CD14-positive monocyte (primary cell): ENCODE results near the gene OFD1. TPM values are rescaled to one million over a fixed set of nuclear protein-coding genes. Genes with fewer than 3 reads are reported as not detected.

ENCODE experiments used
- DNase-seq, 3 donors: peaks; one replicate each; pipeline ENCODE4 v3.0.0-alpha.2; 2011 to 2022
- H2AFZ ChIP-seq: 2 replicates; pipeline ENCODE4 v1.6.0; 2012; ENCODE audit warnings: mild to moderate bottlenecking, low read depth, low read length, inconsistent platforms; ENCODE audit not compliant: insufficient read depth, poor library complexity, severe bottlenecking
- H3K27ac ChIP-seq, 2 donors: 1 replicate in 1 of 2; 2 replicates in 1 of 2; pipeline ENCODE4 v1.5.1; 2012 to 2013; ENCODE audit warnings: low read length in 2 of 2, control low read depth in 1 of 2, inconsistent platforms in 1 of 2, low read depth in 1 of 2, mild to moderate bottlenecking in 1 of 2
- H3K27me3 ChIP-seq, 2 donors: one replicate each; pipeline versions ENCODE4 v1.6.0 to v1.6.1; 2011 to 2013; ENCODE audit warnings: low read length in 2 of 2; ENCODE audit not compliant: control insufficient read depth in 2 of 2, insufficient read depth in 2 of 2
- H3K36me3 ChIP-seq, 2 donors: replicated peaks in 1 of 2; 1 replicate in 1 of 2; 2 replicates in 1 of 2; pipeline versions ENCODE4 v1.5.1 to v1.6.1; 2012 to 2013; ENCODE audit warnings: low read length in 2 of 2, control low read depth in 1 of 2, inconsistent platforms in 1 of 2, mild to moderate bottlenecking in 1 of 2; ENCODE audit not compliant: insufficient read depth in 2 of 2, control insufficient read depth in 1 of 2
- H3K4me1 ChIP-seq, 2 donors: 1 replicate in 1 of 2; 2 replicates in 1 of 2; pipeline versions ENCODE4 v1.5.1 to v1.6.1; 2012 to 2013; ENCODE audit warnings: low read length in 2 of 2, control low read depth in 1 of 2, inconsistent platforms in 1 of 2, mild to moderate bottlenecking in 1 of 2, moderate library complexity in 1 of 2; ENCODE audit not compliant: insufficient read depth in 2 of 2, control insufficient read depth in 1 of 2
- H3K4me2 ChIP-seq: replicated peaks from 2 replicates; pipeline ENCODE3; 2012; ENCODE audit warnings: low read length, moderate library complexity, mild to moderate bottlenecking; ENCODE audit not compliant: poor library complexity, severe bottlenecking; ENCODE audit errors: extremely low read depth
- H3K4me3 ChIP-seq, 3 experiments: fragments of 200-600 bp in 1 of 3; sonication (generic) in 1 of 3; replicated peaks in 1 of 3; 1 replicate in 2 of 3; 2 replicates in 1 of 3; pipeline ENCODE4 v1.5.1; 2011 to 2013; ENCODE audit warnings: low read length in 3 of 3, mild to moderate bottlenecking in 3 of 3, control low read depth in 2 of 3, low read depth in 2 of 3, inconsistent platforms in 1 of 3, moderate library complexity in 1 of 3
- H3K79me2 ChIP-seq: 2 replicates; pipeline ENCODE4 v1.6.0; 2012; ENCODE audit warnings: mild to moderate bottlenecking, control low read depth, inconsistent platforms, low read length, moderate library complexity; ENCODE audit not compliant: insufficient read depth
- H3K9ac ChIP-seq: 2 replicates; pipeline ENCODE4 v1.6.0; 2017; ENCODE audit warnings: low read length, mild to moderate bottlenecking; ENCODE audit not compliant: insufficient read depth, poor library complexity, severe bottlenecking
- H3K9me3 ChIP-seq, 2 donors: replicated peaks in 1 of 2; 1 replicate in 1 of 2; 2 replicates in 1 of 2; pipeline versions ENCODE4 v1.5.1 to v1.6.1; 2012 to 2013; ENCODE audit warnings: low read length in 2 of 2, control low read depth in 1 of 2; ENCODE audit not compliant: control insufficient read depth in 1 of 2, insufficient read depth in 1 of 2
- H4K20me1 ChIP-seq: 2 replicates; pipeline ENCODE4 v1.6.0; 2012; ENCODE audit warnings: mild to moderate bottlenecking, low read length, control low read depth, moderate library complexity; ENCODE audit not compliant: insufficient read depth
- H3K27ac Mint-ChIP-seq, 7 donors: one replicate each; pipeline ENCODE4 v1.8.0; 2020; ENCODE audit warnings: mild to moderate bottlenecking in 7 of 7, mixed read lengths in 7 of 7, moderate library complexity in 6 of 7, inconsistent platforms in 2 of 7
- H3K27me3 Mint-ChIP-seq, 3 donors: one replicate each; pipeline ENCODE4 v1.8.0; 2021 to 2022; ENCODE audit warnings: low read depth in 3 of 3, mild to moderate bottlenecking in 3 of 3, mixed read lengths in 3 of 3, moderate library complexity in 3 of 3, inconsistent platforms in 1 of 3
- H3K36me3 Mint-ChIP-seq, 2 donors: one replicate each; pipeline ENCODE4 v1.8.0; 2020; ENCODE audit warnings: mixed read lengths in 2 of 2, inconsistent platforms in 1 of 2, mild to moderate bottlenecking in 1 of 2
- H3K4me1 Mint-ChIP-seq: one replicate; pipeline ENCODE4 v1.8.0; 2020; ENCODE audit warnings: mild to moderate bottlenecking, mixed read lengths
- H3K4me3 Mint-ChIP-seq, 2 donors: one replicate each; pipeline ENCODE4 v1.8.0; 2020; ENCODE audit warnings: mild to moderate bottlenecking in 2 of 2, mixed read lengths in 2 of 2, moderate library complexity in 1 of 2
- H3K9me3 Mint-ChIP-seq, 7 donors: one replicate each; pipeline ENCODE4 v1.8.0; 2020 to 2022; ENCODE audit warnings: mixed read lengths in 7 of 7, mild to moderate bottlenecking in 6 of 7, moderate library complexity in 6 of 7, inconsistent platforms in 2 of 7
- CTCF ChIP-seq: fragments of 200-600 bp; IDR thresholded peaks from one replicate; pipeline ENCODE4 v1.8.0; 2022; ENCODE audit warnings: antibody characterized with exemption, mild to moderate bottlenecking
- WGBS: methylation state at CpG from one replicate; pipeline ENCODE4 v1.1.5; 2013; ENCODE audit warnings: missing lambda C conversion rate; ENCODE audit not compliant: insufficient coverage; 5-methylcytosine and 5-hydroxymethylcytosine counted together
- intact Hi-C, 2 donors: fragments of 100-400 bp; cut with micrococcal nuclease; formaldehyde crosslinking; loops; one replicate each; pipeline versions ENCODE4 v1.15.0 to v1.15.1; 2023
- polyA plus RNA-seq, 3 donors: library from polyadenylated mRNA; depleted of rRNA in 1 of 3; unstranded in 2 of 3; stranded (reverse) in 1 of 3; fragments of 300-500 nt in 2 of 3; fragments of >200 nt in 1 of 3; fragmentation: Illumina TruSeq in 2 of 3; gene quantifications; 1 replicate in 2 of 3; 2 replicates in 1 of 3; pipeline ENCODE4 v1.2.3, GENCODE V29; 2012 to 2021

OFD1 gene
- polyA plus RNA-seq, 3 donors = 2.4 to 10.2 (median 2.9) TPM

- no CpG with 5 or more reads among the region's 6 CpGs for WGBS
- H3K36me3 Mint-ChIP-seq = no peaks in the 10 kb centered on the region
Observed at GRCh38 chrX:13803116-13803515, 68.6 kb downstream of the OFD1 start.

DNA sequence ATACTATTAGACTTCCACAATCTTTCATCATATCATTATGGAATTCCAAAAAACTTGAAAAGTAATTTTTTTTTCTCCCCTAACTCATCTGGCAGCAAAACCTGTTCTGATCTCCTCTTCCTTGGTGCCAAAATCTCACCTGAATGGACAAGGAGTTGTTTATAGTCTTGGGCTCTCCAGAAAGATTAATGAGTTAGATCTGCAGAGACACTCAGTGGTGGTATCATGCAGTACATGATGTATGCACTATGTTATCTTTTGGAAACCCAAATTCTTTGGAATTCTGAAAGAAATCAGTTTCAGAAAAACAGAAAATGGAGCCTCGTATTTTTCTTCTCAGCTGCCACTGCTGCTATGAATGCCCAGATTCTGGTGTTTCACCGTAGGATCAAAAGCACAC lies 70.7 kb downstream of the OFD1 start:
- TF ChIP-seq CTCF = no peak
- H3K4me3 Mint-ChIP-seq = no peak overlapping the region
- intact Hi-C loops = no loop called here
- H3K4me2 ChIP-seq = no peak overlapping the region
- H3K9ac ChIP-seq = no peak overlapping the region
- peaks cover 0 to 2% of the 10 kb centered on the region in 2 donors for H3K27me3 ChIP-seq
- peaks cover 0 to 1% (median 0%) of the 10 kb centered on the region in 3 donors for H3K27me3 Mint-ChIP-seq
- H2AFZ ChIP-seq = no peak overlapping the region
- H3K27ac Mint-ChIP-seq = no peak overlapping the region
- H3K9me3 Mint-ChIP-seq = peaks cover 0 to 4% (median 0%) of the 10 kb centered on the region in 7 donors
- H3K27ac ChIP-seq = no peak overlapping the region
- no peaks in the 10 kb centered on the region for H4K20me1 ChIP-seq
- H3K36me3 Mint-ChIP-seq = no peaks in the 10 kb centered on the region
- no peaks in the 10 kb centered on the region for H3K4me1 Mint-ChIP-seq
- H3K36me3 ChIP-seq = no peaks in the 10 kb centered on the region
- no peak for DNase-seq
- H3K9me3 ChIP-seq = no peaks in the 10 kb centered on the region
- H3K4me3 ChIP-seq = no peak overlapping the region
- 89% methylated on average over 1 of the region's 2 CpGs for WGBS
- no peaks in the 10 kb centered on the region for H3K4me1 ChIP-seq
- H3K79me2 ChIP-seq = no peaks in the 10 kb centered on the region

More at GRCh38 chrX:13803116-13803515, 68.6 kb downstream of the OFD1 start:
- Mint-ChIP-seq H3K4me3 (no peak overlapping the region), H3K27me3 (peaks cover 0 to 1% (median under 1%) of the 10 kb centered on the region in 3 donors), H3K27ac (no peak overlapping the region), H3K4me1 (no peaks in the 10 kb centered on the region), H3K9me3 (peaks cover 0 to 5% (median 2%) of the 10 kb centered on the region in 7 donors)
- H3K79me2 ChIP-seq = no peaks in the 10 kb centered on the region
- H3K9ac ChIP-seq = no peak overlapping the region
- intact Hi-C loops = no loop called here
- H3K9me3 ChIP-seq = no peaks in the 10 kb centered on the region
- no peaks in the 10 kb centered on the region for H3K4me1 ChIP-seq
- no peak overlapping the region for H3K4me3 ChIP-seq
- H3K27me3 ChIP-seq = peaks cover 0 to under 1% of the 10 kb centered on the region in 2 donors
- H2AFZ ChIP-seq = no peak overlapping the region
- H4K20me1 ChIP-seq = no peaks in the 10 kb centered on the region
- H3K27ac ChIP-seq = no peak overlapping the region
- no peak for TF ChIP-seq CTCF
- no peak overlapping the region for H3K4me2 ChIP-seq
- DNase-seq = no peak
- H3K36me3 ChIP-seq = no peaks in the 10 kb centered on the region
